Activated naive CD8-positive, alpha-beta T cell treated with anti-CD3 and anti-CD28 coated beads, Interleukin-2, amount 50 U/mL, for 24 hours (primary cell): Measurements from ENCODE around the gene EPS15.
"Not testable (repeated sequence)": the region's sequence is repeated elsewhere in the genome, so short reads cannot be mapped to it uniquely, and the experiment has no call there.

Source experiments
- ATAC-seq: fragments of 150-1000 bp; cut with Tn5 transposase; one replicate; pipeline ENCODE4 v1.10.0; 2021
- DNase-seq: peaks from one replicate; pipeline ENCODE4 v3.0.0; 2021
- H3K27ac Mint-ChIP-seq: one replicate; pipeline ENCODE4 v1.8.0; 2021; ENCODE audit warnings: mild to moderate bottlenecking, mixed read lengths
- H3K27me3 Mint-ChIP-seq: one replicate; pipeline ENCODE4 v1.8.0; 2021; ENCODE audit warnings: mixed read lengths
- H3K36me3 Mint-ChIP-seq: one replicate; pipeline ENCODE4 v1.8.0; 2021; ENCODE audit warnings: low read depth, mixed read lengths
- H3K4me1 Mint-ChIP-seq: one replicate; pipeline ENCODE4 v1.8.0; 2021; ENCODE audit warnings: mixed read lengths
- H3K4me3 Mint-ChIP-seq: one replicate; pipeline ENCODE4 v1.8.0; 2021; ENCODE audit warnings: mild to moderate bottlenecking, moderate library complexity, mixed read lengths
- H3K9me3 Mint-ChIP-seq: one replicate; pipeline ENCODE4 v1.8.0; 2021; ENCODE audit warnings: mixed read lengths

Gene EPS15

DNA sequence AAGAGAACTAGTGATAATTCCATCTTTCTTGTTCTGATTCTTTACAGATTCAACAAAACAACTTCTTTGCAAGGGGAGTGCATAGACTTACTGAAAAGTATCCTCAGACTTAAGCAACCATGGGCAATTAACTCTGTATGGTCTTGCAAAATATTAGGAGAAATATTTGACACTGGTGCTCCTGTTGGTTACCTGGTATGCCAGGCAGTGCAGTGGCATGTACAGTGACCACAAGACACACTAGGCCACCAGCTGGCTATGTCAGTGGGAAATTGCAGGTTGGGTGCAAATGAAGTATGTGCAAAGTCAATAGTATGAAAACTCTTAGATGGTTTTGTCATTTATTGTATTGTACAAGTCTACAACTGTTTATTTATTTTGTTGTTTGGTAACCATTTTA, 34.5 kb downstream of the EPS15 start:
- Mint-ChIP-seq H3K36me3 (peaks cover 37% of the 10 kb centered on the region), H3K27ac (no peak overlapping the region), H3K9me3 (no peaks in the 10 kb centered on the region), H3K27me3 (no peaks in the 10 kb centered on the region), H3K4me3 (no peak overlapping the region), H3K4me1 (peaks cover 19% of the 10 kb centered on the region)
- ATAC-seq (no peak), DNase-seq (no peak)

DNA sequence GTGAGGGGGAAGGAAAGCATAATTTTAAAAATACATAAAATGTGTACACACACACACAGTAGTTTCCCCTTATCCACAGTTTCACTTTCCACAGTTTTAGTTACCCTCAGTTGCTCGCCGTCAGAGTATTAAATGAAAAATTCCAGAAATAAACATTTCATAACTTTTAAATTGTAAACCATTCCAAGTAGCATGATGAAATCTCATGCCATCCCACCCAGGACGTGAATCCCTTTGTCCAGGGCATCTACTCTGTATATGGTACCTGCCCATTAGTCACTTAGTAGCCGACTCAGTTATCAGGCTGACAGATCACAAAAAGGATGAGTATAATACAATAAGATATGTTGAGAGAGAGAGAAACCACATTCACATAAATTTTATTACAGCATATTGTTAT, 36.2 kb downstream of the EPS15 start:
- no peak for DNase-seq

GRCh38 chr1:51474832-51475620, 44.0 kb downstream of the EPS15 start:
- DNase-seq, H3K27ac Mint-ChIP-seq, H3K4me1 Mint-ChIP-seq, ATAC-seq, H3K4me3 Mint-ChIP-seq, H3K27me3 Mint-ChIP-seq: not testable (repeated sequence)
- Mint-ChIP-seq H3K9me3 (peaks cover 17% of the 10 kb centered on the region), H3K36me3 (peaks cover 42% of the 10 kb centered on the region)

More for the DNA sequence above, 36.2 kb downstream of the EPS15 start:
- Mint-ChIP-seq H3K27me3 (no peaks in the 10 kb centered on the region), H3K9me3 (peaks cover 5% of the 10 kb centered on the region), H3K4me1 (peaks cover 17% of the 10 kb centered on the region), H3K27ac (no peak overlapping the region), H3K4me3 (no peak overlapping the region), H3K36me3 (peaks cover 38% of the 10 kb centered on the region)
- no peak for ATAC-seq

DNA sequence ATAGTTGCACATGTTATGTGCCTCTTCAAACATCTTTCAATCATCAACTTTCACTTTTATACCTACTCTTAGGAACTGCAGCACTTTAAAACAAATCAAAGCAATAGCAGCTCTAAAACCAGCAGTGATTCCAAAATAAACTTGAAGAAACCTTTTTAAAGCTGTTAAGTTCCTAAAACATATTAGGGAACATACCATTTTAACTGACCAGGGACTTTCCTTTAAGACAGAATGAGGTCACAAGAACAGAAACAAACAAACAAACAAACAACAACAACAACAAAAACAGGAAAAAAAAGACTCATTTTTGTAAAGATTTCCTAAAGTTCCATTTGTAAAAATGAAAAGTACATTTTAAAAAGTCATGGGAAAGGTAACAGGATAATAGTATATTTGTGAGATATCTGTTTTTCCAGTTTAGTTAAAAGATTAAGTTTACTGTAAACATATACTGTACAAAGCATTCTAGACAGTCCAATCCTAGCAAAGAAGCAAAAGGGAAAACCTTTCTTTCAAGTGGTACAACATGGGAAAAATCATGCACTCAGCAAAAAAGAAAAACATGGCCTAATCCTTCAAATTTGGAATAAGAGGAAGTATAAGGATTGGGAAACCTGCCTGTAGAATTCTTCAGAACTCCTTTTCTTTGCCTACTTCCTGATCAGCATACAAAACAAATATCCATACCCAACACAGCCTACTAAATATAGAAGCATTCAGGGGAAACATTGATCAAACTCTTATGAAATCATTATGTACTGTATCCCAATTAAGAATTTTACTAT, 45.5 kb downstream of the EPS15 start:
- Mint-ChIP-seq H3K4me3 (no peak overlapping the region), H3K36me3 (peaks cover 37% of the 10 kb centered on the region), H3K27ac (no peak overlapping the region), H3K4me1 (peaks cover 2% of the 10 kb centered on the region), H3K9me3 (peaks cover 12% of the 10 kb centered on the region), H3K27me3 (no peaks in the 10 kb centered on the region)
- no peak for DNase-seq
- ATAC-seq, result no peak

DNA sequence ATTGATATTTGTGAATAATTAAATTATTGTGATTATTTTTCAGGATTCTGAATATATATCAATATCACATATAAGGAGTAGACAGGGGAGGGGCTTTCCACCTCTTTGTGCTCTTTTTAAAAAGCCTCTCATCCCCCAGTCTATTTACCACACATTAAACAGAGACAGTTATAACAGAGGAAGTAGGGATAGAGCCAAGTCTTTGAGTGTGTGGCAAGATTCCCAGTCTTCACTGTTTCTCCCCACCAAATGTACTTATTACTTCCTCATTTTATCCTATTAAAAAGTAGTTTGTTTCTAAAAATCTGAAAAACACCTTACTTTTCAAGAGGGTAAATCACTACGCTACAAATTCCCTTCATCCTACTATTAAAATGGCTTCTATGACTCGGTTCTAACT, 46.7 kb downstream of the EPS15 start:
- Mint-ChIP-seq H3K36me3 (peaks cover 37% of the 10 kb centered on the region), H3K4me3 (no peak overlapping the region), H3K27ac (no peak overlapping the region)

GRCh38 chr1:51469518-51469917, 49.5 kb downstream of the EPS15 start:
- Mint-ChIP-seq H3K36me3 (peaks cover 36% of the 10 kb centered on the region), H3K27me3 (no peaks in the 10 kb centered on the region), H3K9me3 (no peaks in the 10 kb centered on the region), H3K27ac (peak overlapping the region; percentile 34), H3K4me1 (no peaks in the 10 kb centered on the region), H3K4me3 (no peak overlapping the region)
- ATAC-seq (no peak), DNase-seq (no peak)

More for the DNA sequence above, 46.7 kb downstream of the EPS15 start:
- H3K27me3 Mint-ChIP-seq, result no peaks in the 10 kb centered on the region
- ATAC-seq, result no peak
- peaks cover 2% of the 10 kb centered on the region for H3K4me1 Mint-ChIP-seq
- peaks cover 12% of the 10 kb centered on the region for H3K9me3 Mint-ChIP-seq
- no peak for DNase-seq

DNA sequence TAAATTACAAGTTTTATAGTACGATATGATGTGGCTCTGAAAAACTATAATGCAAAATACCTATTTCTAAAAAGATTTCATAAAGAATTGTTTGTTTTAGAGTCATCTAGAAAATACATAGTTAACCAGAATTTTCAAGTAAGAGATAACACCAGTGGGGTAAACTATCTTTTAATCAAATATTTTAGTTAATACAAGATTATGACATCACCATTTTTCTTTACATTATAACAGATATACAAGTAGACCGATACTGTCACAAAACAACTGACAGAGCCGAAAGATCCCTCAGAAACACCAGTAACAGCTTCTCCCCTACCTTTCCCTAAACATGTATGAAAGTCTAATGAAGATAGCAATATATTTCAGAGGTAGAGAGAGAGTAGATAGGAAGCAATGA, 54.2 kb downstream of the EPS15 start:
- Mint-ChIP-seq H3K9me3 (no peaks in the 10 kb centered on the region), H3K4me1 (no peaks in the 10 kb centered on the region), H3K27me3 (no peaks in the 10 kb centered on the region), H3K4me3 (no peak overlapping the region), H3K36me3 (peaks cover 34% of the 10 kb centered on the region), H3K27ac (no peak overlapping the region)
- ATAC-seq, result no peak
- no peak for DNase-seq

DNA sequence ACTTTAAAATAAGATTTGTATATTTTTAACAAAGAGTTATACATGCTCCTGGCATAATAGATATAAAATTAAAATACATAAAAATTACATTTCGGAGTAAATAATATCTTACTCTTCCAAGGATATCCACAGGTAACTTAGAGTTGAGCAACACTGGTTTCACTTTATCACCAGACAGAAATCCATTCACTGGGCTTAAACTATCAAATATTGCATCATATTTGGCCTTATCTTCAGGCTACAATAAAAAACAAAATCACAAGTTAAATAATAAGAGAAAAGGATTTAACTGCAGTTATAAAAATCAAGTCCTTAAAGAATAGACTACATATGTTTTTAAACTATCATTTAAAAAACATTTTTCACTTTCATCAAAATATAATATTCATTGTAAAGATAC, 55.5 kb downstream of the EPS15 start:
- DNase-seq (no peak), ATAC-seq (no peak)
- Mint-ChIP-seq H3K9me3 (no peaks in the 10 kb centered on the region), H3K36me3 (peaks cover 35% of the 10 kb centered on the region), H3K4me1 (no peaks in the 10 kb centered on the region), H3K27me3 (no peaks in the 10 kb centered on the region), H3K27ac (no peak overlapping the region), H3K4me3 (no peak overlapping the region)

DNA sequence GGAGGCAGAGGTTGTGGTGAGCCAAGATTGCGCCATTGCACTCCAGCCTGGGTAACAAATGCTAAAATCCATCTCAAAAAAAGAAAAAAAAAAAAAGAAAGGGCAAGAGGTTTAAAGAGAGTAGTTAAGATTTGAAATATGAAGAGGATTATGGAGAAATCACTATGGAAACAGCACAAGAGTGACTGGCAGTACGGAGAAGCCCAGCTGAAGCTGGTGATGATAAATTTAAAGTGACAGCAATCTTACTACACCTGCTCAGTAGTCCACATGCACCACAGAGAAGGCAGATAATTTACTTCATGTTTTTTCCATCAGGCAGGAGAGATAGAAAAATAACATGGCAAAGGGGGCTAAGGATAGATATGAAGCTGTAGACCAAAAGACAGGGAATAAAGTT, 56.8 kb downstream of the EPS15 start:
- H3K36me3 Mint-ChIP-seq, result peaks cover 41% of the 10 kb centered on the region
- H3K27ac Mint-ChIP-seq, H3K4me3 Mint-ChIP-seq, H3K27me3 Mint-ChIP-seq, H3K4me1 Mint-ChIP-seq, DNase-seq, H3K9me3 Mint-ChIP-seq, ATAC-seq: not testable (repeated sequence)

GRCh38 chr1:51454554-51454953, 64.5 kb downstream of the EPS15 start:
- H3K4me1 Mint-ChIP-seq, result no peaks in the 10 kb centered on the region
- DNase-seq (no peak), ATAC-seq (no peak)
- H3K27me3 Mint-ChIP-seq, result no peaks in the 10 kb centered on the region
- peaks cover 28% of the 10 kb centered on the region for H3K36me3 Mint-ChIP-seq
- no peaks in the 10 kb centered on the region for H3K9me3 Mint-ChIP-seq
- no peak overlapping the region for H3K4me3 Mint-ChIP-seq
- H3K27ac Mint-ChIP-seq, result no peak overlapping the region

DNA sequence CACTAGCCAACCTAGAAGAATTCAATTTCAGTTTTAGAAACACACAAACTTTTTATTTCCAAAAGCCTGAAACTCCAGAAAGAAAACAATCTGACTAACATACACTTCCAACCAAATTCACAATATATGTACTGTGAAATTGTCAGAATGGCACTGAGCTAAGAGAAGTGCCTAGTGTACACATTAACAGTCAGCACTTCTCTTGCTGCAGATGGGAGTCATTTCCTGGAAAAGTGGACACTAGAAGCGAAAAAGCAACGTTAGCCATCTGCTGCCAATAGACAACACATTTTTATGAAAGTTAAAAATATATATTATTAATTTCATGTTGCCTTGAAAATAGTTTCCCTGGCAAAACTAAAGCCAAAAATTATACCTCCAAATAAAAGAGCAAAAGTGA, 66.1 kb downstream of the EPS15 start:
- no peak for ATAC-seq
- no peaks in the 10 kb centered on the region for H3K4me1 Mint-ChIP-seq
- no peaks in the 10 kb centered on the region for H3K9me3 Mint-ChIP-seq
- no peak overlapping the region for H3K4me3 Mint-ChIP-seq
- H3K27ac Mint-ChIP-seq, result no peak overlapping the region
- H3K36me3 Mint-ChIP-seq, result peaks cover 27% of the 10 kb centered on the region
- DNase-seq, result no peak
- no peaks in the 10 kb centered on the region for H3K27me3 Mint-ChIP-seq

DNA sequence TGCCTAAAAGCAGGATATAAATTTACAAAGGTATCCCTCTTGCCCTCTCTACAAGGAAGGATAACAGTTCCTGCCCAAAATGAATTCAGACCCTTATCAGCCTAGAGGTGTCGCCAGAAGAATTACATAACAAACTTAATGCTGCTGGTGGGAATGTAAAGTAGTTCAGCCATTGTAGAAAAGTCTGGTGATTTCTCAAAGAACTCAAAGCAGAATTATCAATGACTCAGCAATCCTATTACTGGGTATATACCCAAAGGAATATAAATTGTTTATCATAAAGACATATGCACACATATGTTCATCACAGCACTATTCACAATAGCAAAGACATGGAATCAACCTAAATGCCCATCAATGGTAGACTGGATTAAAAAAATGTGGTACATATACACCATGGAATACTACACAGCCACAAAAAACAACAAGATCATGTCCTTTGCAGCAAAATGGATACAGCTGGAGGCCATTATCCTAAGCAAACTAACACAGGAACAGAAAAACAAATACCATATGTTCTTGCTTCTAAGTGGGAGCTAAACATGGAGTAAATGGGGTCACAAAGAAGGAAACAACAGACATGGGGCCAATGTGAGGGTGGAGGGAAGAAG, 70.1 kb downstream of the EPS15 start:
- not testable (repeated sequence) for DNase-seq, H3K27me3 Mint-ChIP-seq, H3K4me3 Mint-ChIP-seq, H3K9me3 Mint-ChIP-seq, ATAC-seq, H3K27ac Mint-ChIP-seq
- Mint-ChIP-seq H3K4me1 (peaks cover 13% of the 10 kb centered on the region), H3K36me3 (peaks cover 38% of the 10 kb centered on the region)

- H3K4me3 Mint-ChIP-seq, result no peak overlapping the region
- ATAC-seq (no peak), DNase-seq (no peak)
- H3K9me3 Mint-ChIP-seq, result no peaks in the 10 kb centered on the region
- peaks cover 52% of the 10 kb centered on the region for H3K36me3 Mint-ChIP-seq
- H3K27me3 Mint-ChIP-seq, result no peaks in the 10 kb centered on the region
- no peak overlapping the region for H3K27ac Mint-ChIP-seq
- peaks cover 34% of the 10 kb centered on the region for H3K4me1 Mint-ChIP-seq
These were observed 73.5 kb downstream of the EPS15 start for GRCh38 chr1:51445351-51446090.

- no peak for ATAC-seq
- H3K4me3 Mint-ChIP-seq, result no peak overlapping the region
- no peaks in the 10 kb centered on the region for H3K27me3 Mint-ChIP-seq
- H3K9me3 Mint-ChIP-seq, result no peaks in the 10 kb centered on the region
- H3K36me3 Mint-ChIP-seq, result peaks cover 50% of the 10 kb centered on the region
- H3K4me1 Mint-ChIP-seq, result peaks cover 34% of the 10 kb centered on the region
- no peak overlapping the region for H3K27ac Mint-ChIP-seq
- DNase-seq, result no peak
These were observed 74.4 kb downstream of the EPS15 start for GRCh38 chr1:51444534-51445192.
